Activated naive CD4-positive, alpha-beta T cell treated with Interleukin-2 at 50 U/mL for 16 hours (primary cell): ENCODE measurements around the gene UBE2U.
A peak's percentile ranks its signal among the peaks of the same experiment; 100 is the strongest.
"Not testable (repeated sequence)": the region's sequence is repeated elsewhere in the genome, so short reads cannot be mapped to it uniquely, and the experiment has no call there.

Experiments
- DNase-seq: peaks from one replicate; pipeline ENCODE4 v3.0.0-alpha.2; 2020

The UBE2U gene

GRCh38 chr1:64241069-64241468 is 37.6 kb downstream of the UBE2U start:
- no peak for DNase-seq

- no peak for DNase-seq
These were observed 39.7 kb downstream of the UBE2U start for GRCh38 chr1:64242895-64243756.

- DNase-seq, result no peak
These were observed 40.3 kb downstream of the UBE2U start for GRCh38 chr1:64243757-64244080.

- DNase-seq, result no peak
These were observed 42.1 kb downstream of the UBE2U start for GRCh38 chr1:64245495-64245894.

GRCh38 chr1:64246294-64246917 is 43.0 kb downstream of the UBE2U start:
- no peak for DNase-seq

GRCh38 chr1:64248065-64248464 is 44.6 kb downstream of the UBE2U start:
- no peak for DNase-seq

GRCh38 chr1:64250472-64250871 is 47.0 kb downstream of the UBE2U start:
- DNase-seq, result not testable (repeated sequence)

- DNase-seq, result no peak
These were observed 48.5 kb downstream of the UBE2U start for GRCh38 chr1:64251971-64252370.

GRCh38 chr1:64257233-64257632 is 53.8 kb downstream of the UBE2U start:
- DNase-seq, result not testable (repeated sequence)

- not testable (repeated sequence) for DNase-seq
These were observed 55.0 kb downstream of the UBE2U start for GRCh38 chr1:64258444-64258843.

GRCh38 chr1:64263335-64263734 is 59.9 kb downstream of the UBE2U start:
- no peak for DNase-seq

GRCh38 chr1:64263856-64264255 is 60.4 kb downstream of the UBE2U start:
- no peak for DNase-seq

GRCh38 chr1:64265141-64265540 is 61.7 kb downstream of the UBE2U start:
- DNase-seq, result no peak

- DNase-seq, result no peak
These were observed 63.6 kb downstream of the UBE2U start for GRCh38 chr1:64266991-64267390.

GRCh38 chr1:64268653-64269557 is 65.5 kb downstream of the UBE2U start:
- DNase-seq, result peak; percentile 46

- DNase-seq, result no peak
These were observed 66.1 kb downstream of the UBE2U start for GRCh38 chr1:64269558-64269884.

- no peak for DNase-seq
These were observed 76.6 kb downstream of the UBE2U start for GRCh38 chr1:64280001-64280400.

- no peak for DNase-seq
These were observed 78.9 kb downstream of the UBE2U start for GRCh38 chr1:64282351-64282750.

- DNase-seq, result no peak
These were observed 83.6 kb downstream of the UBE2U start for GRCh38 chr1:64287071-64287470.

- no peak for DNase-seq
These were observed 87.0 kb downstream of the UBE2U start for GRCh38 chr1:64290420-64290819.

- DNase-seq, result no peak
These were observed 88.5 kb downstream of the UBE2U start for GRCh38 chr1:64291931-64292330.

GRCh38 chr1:64292399-64292798 is 89.0 kb downstream of the UBE2U start:
- no peak for DNase-seq

- no peak for DNase-seq
These were observed 90.4 kb downstream of the UBE2U start for GRCh38 chr1:64293820-64294219.

- DNase-seq, result no peak
These were observed 91.7 kb downstream of the UBE2U start for GRCh38 chr1:64295136-64295535.
